Neural cell (in vitro differentiated cells): ENCODE measurements around the gene TRIM25. TPM values are rescaled to one million over a fixed set of nuclear protein-coding genes. Genes with fewer than 3 reads are reported as not detected.

Source experiments
- H2AFZ ChIP-seq: fragments of 200-600, 300-800 bp; sonication (generic), shearing (Covaris generic); 2 replicates; pipeline ENCODE4 v1.6.0; 2014; ENCODE audit warnings: low read depth, mild to moderate bottlenecking, antibody characterized with exemption, low read length, moderate library complexity
- H3F3A ChIP-seq: fragments of 200-600 bp; shearing (Covaris generic); 2 replicates; pipeline ENCODE4 v1.6.1; 2016; ENCODE audit warnings: mild to moderate bottlenecking, moderate library complexity, mixed read lengths, antibody characterized with exemption, low read length; ENCODE audit not compliant: insufficient read depth, poor library complexity, severe bottlenecking
- H3K27ac ChIP-seq: fragments of 200-600, 300-800 bp; sonication (generic), shearing (Covaris generic); 2 replicates; pipeline ENCODE4 v1.5.1; 2014; ENCODE audit warnings: mild to moderate bottlenecking, low read length, moderate library complexity
- H3K27me3 ChIP-seq: fragments of 300-800, 200-600 bp; sonication (generic), shearing (Covaris generic); 2 replicates; pipeline ENCODE4 v1.6.0; 2014; ENCODE audit warnings: mild to moderate bottlenecking, low read depth, low read length, moderate library complexity; ENCODE audit not compliant: insufficient read depth
- H3K36me3 ChIP-seq: fragments of 300-800, 200-600 bp; sonication (generic), shearing (Covaris generic); 2 replicates; pipeline ENCODE4 v1.5.1; 2014; ENCODE audit warnings: mild to moderate bottlenecking, antibody characterized with exemption, low read length, moderate library complexity; ENCODE audit not compliant: insufficient read depth
- H3K4me2 ChIP-seq: fragments of 300-800, 200-600 bp; sonication (generic), shearing (Covaris generic); 2 replicates; pipeline ENCODE4 v1.6.0; 2014; ENCODE audit warnings: mild to moderate bottlenecking, low read length
- H3K4me3 ChIP-seq: fragments of 300-800, 200-600 bp; sonication (generic), shearing (Covaris generic); 2 replicates; pipeline ENCODE4 v1.5.1; 2014; ENCODE audit warnings: mild to moderate bottlenecking, low read length, moderate library complexity
- H3K79me2 ChIP-seq: fragments of 200-600 bp; shearing (Covaris generic); replicated peaks from 2 replicates; pipeline ENCODE4 v1.6.0; 2014; ENCODE audit warnings: mild to moderate bottlenecking, low read length, moderate library complexity; ENCODE audit not compliant: insufficient read depth
- H3K9ac ChIP-seq: fragments of 300-800, 200-600 bp; sonication (generic), shearing (Covaris generic); 2 replicates; pipeline ENCODE4 v1.6.1; 2016; ENCODE audit warnings: mild to moderate bottlenecking, low read length, mixed read lengths
- H3K9me2 ChIP-seq: fragments of 200-600 bp; shearing (Covaris generic); 2 replicates; pipeline ENCODE4 v1.6.1; 2016; ENCODE audit warnings: mild to moderate bottlenecking, low read length, mixed read lengths; ENCODE audit not compliant: insufficient read depth
- H3K9me3 ChIP-seq: fragments of 200-600, 300-800 bp; sonication (generic), shearing (Covaris generic); 2 replicates; pipeline ENCODE4 v1.6.1; 2016; ENCODE audit warnings: mild to moderate bottlenecking, mixed run types, low read length, moderate library complexity, mixed read lengths
- H4K20me1 ChIP-seq: fragments of 200-600 bp; shearing (Covaris generic); 2 replicates; pipeline ENCODE4 v1.6.1; 2016; ENCODE audit warnings: mild to moderate bottlenecking, mixed run types; ENCODE audit not compliant: insufficient read depth
- CTCF ChIP-seq: fragments of 450-650 bp; IDR thresholded peaks from 2 replicates; pipeline ENCODE4 v1.5.1; 2014; ENCODE audit warnings: antibody characterized with exemption, mild to moderate bottlenecking, moderate library complexity; ENCODE audit not compliant: poor library complexity, severe bottlenecking
- EP300 ChIP-seq: fragments of 450-650 bp; conservative IDR thresholded peaks from 2 replicates; pipeline ENCODE4 v1.6.1; 2014; ENCODE audit warnings: antibody characterized with exemption, mild to moderate bottlenecking, moderate library complexity; ENCODE audit not compliant: poor library complexity, severe bottlenecking
- EZH2 ChIP-seq: fragments of 200-600, 300-800 bp; shearing (Covaris generic), sonication (generic); IDR thresholded peaks from 2 replicates; pipeline ENCODE4 v1.6.1; 2014; ENCODE audit warnings: antibody characterized with exemption, low read length, borderline replicate concordance, mild to moderate bottlenecking; ENCODE audit not compliant: insufficient read depth, poor library complexity, severe bottlenecking
- MXI1 ChIP-seq: fragments of 450-650 bp; conservative IDR thresholded peaks from 2 replicates; pipeline ENCODE4 v1.6.1; 2014; ENCODE audit warnings: antibody characterized with exemption, mild to moderate bottlenecking; ENCODE audit not compliant: poor library complexity, severe bottlenecking
- POLR2AphosphoS5 ChIP-seq: IDR thresholded peaks from 2 replicates; pipeline ENCODE4 v1.6.1; 2012
- RAD21 ChIP-seq: fragments of 450-650 bp; conservative IDR thresholded peaks from 2 replicates; pipeline ENCODE4 v1.6.1; 2014; ENCODE audit warnings: antibody characterized with exemption, mild to moderate bottlenecking, moderate library complexity
- REST ChIP-seq: IDR thresholded peaks from 2 replicates; pipeline ENCODE4 v1.6.1; 2012; ENCODE audit warnings: borderline replicate concordance
- SMC3 ChIP-seq: fragments of 450-650 bp; conservative IDR thresholded peaks from 2 replicates; pipeline ENCODE4 v1.6.1; 2014; ENCODE audit warnings: antibody characterized with exemption, mild to moderate bottlenecking, moderate library complexity; ENCODE audit not compliant: poor library complexity
- TAF1 ChIP-seq: IDR thresholded peaks from 2 replicates; pipeline ENCODE4 v1.6.1; 2012; ENCODE audit warnings: low read depth
- polyA plus RNA-seq: library from polyadenylated mRNA; depleted of rRNA; stranded (reverse); fragments of >200 nt; gene quantifications from 2 replicates; pipeline ENCODE4 v1.2.3, GENCODE V29; 2014

TRIM25 gene
- polyA plus RNA-seq, 1 donor from 2014 or later = 1.7 TPM

GRCh38 chr17:56845934-56846333 lies 67.9 kb downstream of the TRIM25 start:
- Histone ChIP-seq H3K36me3 (no peaks in the 10 kb centered on the region), H3K4me3 (no peak overlapping the region), H3K27me3 (no peaks in the 10 kb centered on the region), H3K4me2 (no peak overlapping the region), H3K27ac (no peak overlapping the region), H3K79me2 (no peaks in the 10 kb centered on the region), H3K9ac (no peak overlapping the region), H3K9me3 (no peaks in the 10 kb centered on the region), H4K20me1 (no peaks in the 10 kb centered on the region), H3K9me2 (no peaks in the 10 kb centered on the region), H3F3A (no peaks in the 10 kb centered on the region), H2AFZ (no peak overlapping the region)
- no peak for TF ChIP-seq CTCF
- no peak for TF ChIP-seq REST
- TF ChIP-seq SMC3 = no peak
- no peak for TF ChIP-seq MXI1
- TF ChIP-seq RAD21 = no peak
- TF ChIP-seq EZH2 = no peak
- no peak for TF ChIP-seq TAF1
- TF ChIP-seq EP300 = no peak
- no peak for TF ChIP-seq POLR2AphosphoS5

GRCh38 chr17:56842577-56842976 lies 71.3 kb downstream of the TRIM25 start:
- TF ChIP-seq CTCF (no peak), EZH2 (no peak), TAF1 (no peak), SMC3 (no peak), RAD21 (no peak), EP300 (no peak), REST (no peak), POLR2AphosphoS5 (no peak), MXI1 (no peak)
- Histone ChIP-seq H3K4me2 (no peak overlapping the region), H3F3A (no peaks in the 10 kb centered on the region), H3K9me2 (no peaks in the 10 kb centered on the region), H3K79me2 (no peaks in the 10 kb centered on the region), H3K27me3 (no peaks in the 10 kb centered on the region), H4K20me1 (no peaks in the 10 kb centered on the region), H2AFZ (no peak overlapping the region), H3K27ac (no peak overlapping the region), H3K9ac (no peak overlapping the region), H3K4me3 (no peak overlapping the region), H3K36me3 (no peaks in the 10 kb centered on the region), H3K9me3 (no peaks in the 10 kb centered on the region)
